G401.6 (cell line): ENCODE data around the gene RAPGEF4.
"Not testable (repeated sequence)": the region's sequence is repeated elsewhere in the genome, so short reads cannot be mapped to it uniquely, and the experiment has no call there.

ENCODE experiments used
- FAIRE-seq: peaks from 2 replicates; lab custom pipeline; 2012; peaks lifted over from hg19 to GRCh38; lab: Jason Lieb, UNC

The RAPGEF4 gene

GRCh38 chr2:172726172-172726735, 9.4 kb upstream of the RAPGEF4 start:
- FAIRE-seq: no peak

GRCh38 chr2:172730411-172730810, 5.2 kb upstream of the RAPGEF4 start:
- FAIRE-seq: no peak

- no peak for FAIRE-seq
Observed at GRCh38 chr2:172734711-172735581, 699 bp upstream of the RAPGEF4 start.

DNA sequence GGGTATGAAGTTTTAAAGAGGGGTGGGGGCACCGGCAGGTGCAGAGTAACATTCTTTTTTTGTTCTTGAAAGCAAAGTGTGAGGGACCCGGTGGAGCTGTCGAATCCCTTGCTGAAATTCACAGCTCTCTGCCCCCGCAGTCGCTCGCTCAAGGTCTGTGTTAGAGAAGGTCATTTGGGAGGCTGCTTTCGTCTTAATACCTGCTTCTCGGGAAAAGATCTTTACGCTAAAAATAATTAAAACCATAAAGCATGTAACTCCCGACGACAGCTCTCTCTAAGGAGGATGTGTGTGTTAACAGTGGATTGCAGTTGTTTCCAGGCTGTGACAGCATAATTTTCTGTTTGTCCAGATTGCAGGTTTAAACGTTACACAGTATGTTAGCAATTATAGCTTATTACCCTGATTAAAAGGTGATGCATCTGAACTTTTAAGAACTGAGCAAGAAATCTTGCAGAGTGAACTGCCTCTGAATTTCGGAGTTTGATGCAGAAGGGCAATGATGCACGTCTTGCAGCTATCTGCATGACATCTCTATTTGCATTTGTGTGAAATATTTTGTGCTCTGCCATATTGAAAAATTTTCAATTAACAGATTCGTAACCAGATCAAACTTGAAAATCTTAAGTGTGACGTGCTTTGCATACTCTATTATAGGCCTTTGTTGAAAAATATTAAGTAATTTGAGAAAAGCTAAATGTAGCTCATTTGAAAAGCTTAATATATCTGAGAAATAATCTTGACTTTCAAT, 954 bp downstream of the RAPGEF4 start:
- no peak for FAIRE-seq

GRCh38 chr2:172739661-172740266, 4.1 kb downstream of the RAPGEF4 start:
- FAIRE-seq: no peak

GRCh38 chr2:172740856-172741255, 5.2 kb downstream of the RAPGEF4 start:
- FAIRE-seq: no peak

- no peak for FAIRE-seq
Observed at GRCh38 chr2:172742931-172743540, 7.4 kb downstream of the RAPGEF4 start.

- FAIRE-seq: no peak
Observed at GRCh38 chr2:172743898-172744297, 8.3 kb downstream of the RAPGEF4 start.

DNA sequence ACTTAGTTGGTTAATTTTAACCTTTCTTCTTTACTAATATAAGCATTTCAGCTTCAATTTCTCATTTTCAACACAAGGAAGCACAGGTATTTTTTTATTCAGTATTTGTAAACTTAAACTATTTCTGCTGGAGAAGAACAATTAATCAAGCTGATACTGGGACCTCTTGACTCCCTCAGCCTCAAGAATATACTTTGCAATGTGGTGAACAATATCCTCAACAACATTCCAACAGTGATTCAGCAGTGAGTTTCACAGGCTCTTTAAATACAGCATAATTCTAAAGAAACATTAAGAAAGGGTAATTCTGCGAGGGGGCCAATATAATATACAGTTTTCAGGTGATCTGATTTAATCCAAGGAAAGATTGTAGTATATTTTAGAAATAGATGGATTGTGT, 10.0 kb downstream of the RAPGEF4 start:
- no peak for FAIRE-seq

DNA sequence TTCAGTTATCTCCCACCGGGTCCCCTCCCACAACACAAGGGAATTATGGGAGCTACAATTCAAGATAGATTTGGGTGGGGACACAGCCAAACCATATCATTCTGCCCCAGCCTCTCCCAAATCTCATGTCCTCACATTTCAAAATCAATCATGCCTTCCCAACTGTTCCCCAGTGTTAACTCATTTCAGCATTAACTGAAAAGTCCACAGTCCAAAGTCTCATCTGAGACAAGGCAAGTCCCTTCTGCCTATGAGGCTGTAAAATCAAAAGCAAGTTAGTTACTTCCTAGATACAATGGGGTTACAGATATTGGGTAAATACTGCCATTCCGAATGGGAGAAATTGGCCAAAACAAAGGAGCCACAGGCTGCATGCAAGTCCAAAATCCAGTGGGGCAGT, 12.9 kb downstream of the RAPGEF4 start:
- not testable (repeated sequence) for FAIRE-seq

DNA sequence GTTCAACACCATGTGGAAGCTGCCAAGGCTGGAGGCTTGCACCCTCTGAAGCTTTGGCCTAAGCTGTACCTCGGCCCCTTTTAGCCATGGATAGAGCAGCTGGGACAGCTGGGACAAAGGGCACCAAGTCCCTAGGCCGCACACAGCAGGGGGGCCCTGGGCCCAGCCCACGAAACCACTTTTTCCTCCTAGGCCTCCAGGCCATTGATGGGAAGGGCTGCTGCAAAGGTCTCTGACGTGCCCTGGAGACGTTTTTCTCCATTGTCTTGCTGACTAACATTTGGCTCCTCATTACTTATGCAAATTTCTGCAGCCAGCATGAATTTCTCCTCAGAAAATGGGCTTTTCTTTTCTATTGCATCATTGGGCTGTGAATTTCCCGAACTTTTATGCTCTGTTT, 13.7 kb downstream of the RAPGEF4 start:
- no peak for FAIRE-seq

DNA sequence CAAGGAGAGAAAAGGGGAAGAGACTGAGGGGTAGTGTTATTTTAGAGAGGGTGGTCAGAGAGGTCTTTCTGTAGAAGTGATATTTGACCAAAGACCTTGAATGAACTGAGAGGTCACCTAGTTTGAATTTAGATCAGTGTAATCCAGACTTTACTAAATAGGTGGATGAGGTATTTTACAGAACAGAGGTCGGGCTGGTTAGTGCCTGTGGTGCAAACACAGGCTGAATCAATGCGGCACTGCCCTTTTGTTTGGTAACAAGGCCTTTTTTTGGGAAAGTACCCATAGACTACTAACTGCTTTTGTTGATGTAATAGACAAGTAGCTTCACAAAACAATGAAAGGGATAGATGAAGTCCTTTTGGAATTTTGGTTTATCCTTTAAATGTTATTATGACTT, 15.9 kb downstream of the RAPGEF4 start:
- no peak for FAIRE-seq

GRCh38 chr2:172753610-172754009, 18.0 kb downstream of the RAPGEF4 start:
- no peak for FAIRE-seq

- FAIRE-seq: no peak
Observed at GRCh38 chr2:172759441-172759840, 23.8 kb downstream of the RAPGEF4 start.

DNA sequence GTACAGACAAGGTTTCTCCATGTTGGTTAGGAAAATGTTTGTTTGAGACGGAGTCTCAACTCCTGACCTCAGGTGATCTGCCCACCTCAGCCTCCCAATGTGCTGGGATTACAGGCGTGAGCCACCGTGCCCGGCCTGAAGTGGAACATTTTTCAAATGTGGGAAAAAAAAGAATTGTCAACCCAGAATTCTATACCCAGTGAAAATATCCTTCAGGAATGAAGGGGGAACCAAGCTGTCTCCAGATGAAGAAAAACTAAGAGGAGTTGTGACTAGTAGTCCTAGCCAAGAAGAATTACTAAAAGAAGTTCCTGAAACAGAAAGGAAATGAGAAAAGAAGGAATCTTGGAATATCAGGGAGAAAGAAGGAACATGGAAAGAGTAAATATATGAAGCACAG, 25.7 kb downstream of the RAPGEF4 start:
- FAIRE-seq: no peak

- FAIRE-seq: no peak
Observed at GRCh38 chr2:172762574-172762973, 26.9 kb downstream of the RAPGEF4 start.

GRCh38 chr2:172763079-172763478, 27.4 kb downstream of the RAPGEF4 start:
- FAIRE-seq: no peak

- FAIRE-seq: no peak
Observed at GRCh38 chr2:172765662-172766061, 30.0 kb downstream of the RAPGEF4 start.

DNA sequence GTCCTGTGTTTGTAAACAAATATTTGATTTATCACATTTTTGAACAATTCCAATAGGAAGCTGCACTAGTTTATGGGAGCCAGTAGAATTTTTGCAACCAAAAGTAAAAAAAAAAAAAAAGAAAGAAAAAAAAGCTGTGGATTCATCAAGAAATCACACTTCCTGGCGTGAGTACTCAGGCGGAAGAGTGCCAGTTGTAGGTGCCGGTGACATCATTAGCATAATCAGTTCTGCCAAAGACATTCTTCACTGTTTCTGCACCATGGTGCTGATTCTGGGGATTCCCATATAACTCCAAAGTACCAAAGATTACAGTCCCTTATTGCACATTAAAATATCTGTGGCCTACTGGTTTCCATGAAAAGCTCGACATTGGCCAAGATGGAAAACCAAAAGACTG, 32.8 kb downstream of the RAPGEF4 start:
- no peak for FAIRE-seq

GRCh38 chr2:172769879-172770278, 34.2 kb downstream of the RAPGEF4 start:
- FAIRE-seq: no peak

DNA sequence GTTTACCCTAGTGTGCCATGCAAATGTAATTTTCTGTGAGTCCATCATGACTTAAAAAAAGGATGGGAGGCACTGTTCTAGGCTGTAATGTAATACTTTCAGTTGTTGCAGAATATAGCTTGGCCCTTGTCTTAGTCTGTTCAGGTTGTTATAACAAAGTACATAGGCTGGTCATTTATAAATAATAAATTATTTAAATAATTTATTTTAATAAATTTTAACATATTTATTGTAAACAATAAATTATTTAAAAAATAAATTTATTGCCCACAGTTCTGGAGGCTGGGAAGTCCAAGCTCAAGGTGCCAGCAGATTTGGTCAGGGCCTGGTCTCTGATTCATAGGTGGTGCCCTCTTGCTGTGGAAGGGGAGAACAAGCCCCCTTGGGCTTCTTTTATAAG, 35.2 kb downstream of the RAPGEF4 start:
- no peak for FAIRE-seq

GRCh38 chr2:172772633-172773032, 37.0 kb downstream of the RAPGEF4 start:
- no peak for FAIRE-seq
